Middle frontal gyrus (tissue), 1 donor: Measurements from ENCODE around the gene CD4.

Source experiments
- DNase-seq: peaks from one replicate; pipeline ENCODE4 v3.0.0-alpha.2; 2015; ENCODE audit warnings: low spot score; ENCODE audit errors: extremely low spot score

The CD4 gene

GRCh38 chr12:6813363-6813762, 24.0 kb downstream of the CD4 start:
- DNase-seq, result no peak

GRCh38 chr12:6816598-6816997, 27.3 kb downstream of the CD4 start:
- no peak for DNase-seq

- DNase-seq, result no peak
Observed at GRCh38 chr12:6817098-6817497, 27.8 kb downstream of the CD4 start.

DNA sequence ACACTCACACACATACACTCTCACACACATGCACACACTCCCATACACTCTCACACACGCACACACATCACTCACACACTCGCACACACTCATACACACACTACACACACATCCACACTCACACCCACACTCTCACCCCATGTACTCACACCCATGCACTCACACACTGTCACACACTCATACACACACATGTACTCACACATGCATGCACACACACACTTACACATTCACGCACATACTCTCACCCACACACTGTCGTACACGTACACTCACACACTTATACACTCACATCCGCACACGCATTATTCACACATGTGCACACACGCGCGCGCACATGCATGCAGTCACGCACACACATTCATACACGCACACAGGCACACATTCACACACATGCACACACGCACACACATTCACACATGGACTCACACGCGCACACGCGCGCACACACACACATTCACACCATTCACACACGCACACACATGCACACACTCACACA, 28.4 kb downstream of the CD4 start:
- no peak for DNase-seq

DNA sequence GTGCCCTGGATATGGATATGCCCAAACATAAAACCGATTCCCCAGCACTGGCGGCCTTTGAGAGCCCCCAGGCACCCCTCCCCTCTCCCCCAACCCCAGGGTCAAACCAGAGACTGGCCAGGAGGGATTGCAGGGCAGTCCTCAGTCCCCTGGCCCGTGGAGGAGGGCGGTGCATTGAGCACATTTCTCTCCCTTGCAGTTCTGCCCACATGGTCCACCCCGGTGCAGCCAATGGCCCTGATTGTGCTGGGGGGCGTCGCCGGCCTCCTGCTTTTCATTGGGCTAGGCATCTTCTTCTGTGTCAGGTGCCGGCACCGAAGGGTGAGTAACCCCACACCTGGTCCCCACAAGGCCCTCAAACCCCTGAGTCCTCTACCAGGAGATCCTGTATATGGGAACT, 28.9 kb downstream of the CD4 start:
- no peak for DNase-seq

- DNase-seq, result no peak
Observed at GRCh38 chr12:6818645-6819044, 29.3 kb downstream of the CD4 start.

GRCh38 chr12:6819106-6820030, 30.0 kb downstream of the CD4 start:
- no peak for DNase-seq

DNA sequence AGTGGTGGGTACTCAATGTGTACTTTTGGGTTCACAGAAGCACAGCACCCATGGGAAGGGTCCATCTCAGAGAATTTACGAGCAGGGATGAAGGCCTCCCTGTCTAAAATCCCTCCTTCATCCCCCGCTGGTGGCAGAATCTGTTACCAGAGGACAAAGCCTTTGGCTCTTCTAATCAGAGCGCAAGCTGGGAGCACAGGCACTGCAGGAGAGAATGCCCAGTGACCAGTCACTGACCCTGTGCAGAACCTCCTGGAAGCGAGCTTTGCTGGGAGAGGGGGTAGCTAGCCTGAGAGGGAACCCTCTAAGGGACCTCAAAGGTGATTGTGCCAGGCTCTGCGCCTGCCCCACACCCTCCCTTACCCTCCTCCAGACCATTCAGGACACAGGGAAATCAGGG, 30.8 kb downstream of the CD4 start:
- no peak for DNase-seq

- DNase-seq, result no peak
Observed at GRCh38 chr12:6821591-6822425, 32.5 kb downstream of the CD4 start, which contains the start of gene GPR162. GPR162 (plus strand) TSS chr12:6821821; CDS start chr12:6823899, 2,078 bp downstream.

DNA sequence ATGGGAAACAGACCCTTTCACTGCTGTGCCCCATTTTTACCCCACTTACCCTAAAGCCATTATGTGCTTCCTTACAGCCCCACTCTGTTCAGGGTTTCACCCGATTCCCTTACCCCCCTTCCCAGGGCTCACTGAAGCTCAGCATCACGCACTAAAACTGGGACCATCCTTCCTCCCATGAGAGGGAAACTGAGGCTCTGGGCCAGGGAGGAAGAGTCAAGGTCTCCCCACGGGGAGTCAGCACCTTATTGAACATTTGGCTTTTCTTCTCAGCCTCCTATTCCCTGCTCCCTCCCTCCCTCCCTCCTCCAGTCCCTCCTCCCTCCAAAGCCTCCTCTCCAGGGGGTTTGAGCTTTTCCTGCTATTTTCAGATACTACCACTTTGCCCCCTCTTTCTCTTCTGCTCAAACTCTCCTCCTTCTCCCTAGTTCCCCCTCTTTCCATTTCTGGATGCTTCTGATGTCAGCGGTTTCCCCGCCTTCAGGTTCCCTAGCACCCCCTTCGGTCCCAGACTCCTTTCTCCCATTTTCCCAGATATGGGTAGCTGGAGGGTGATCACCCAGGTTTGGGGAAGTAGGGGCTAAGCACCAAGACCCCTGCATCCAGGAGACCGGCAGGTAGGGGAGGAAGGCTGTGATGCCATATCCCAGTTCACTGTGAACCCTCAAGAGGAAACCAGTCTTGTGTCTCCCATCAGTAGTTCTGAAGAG, 33.3 kb downstream of the CD4 start:
- DNase-seq, result no peak

- no peak for DNase-seq
Observed at GRCh38 chr12:6823182-6824084, 34.1 kb downstream of the CD4 start.

DNA sequence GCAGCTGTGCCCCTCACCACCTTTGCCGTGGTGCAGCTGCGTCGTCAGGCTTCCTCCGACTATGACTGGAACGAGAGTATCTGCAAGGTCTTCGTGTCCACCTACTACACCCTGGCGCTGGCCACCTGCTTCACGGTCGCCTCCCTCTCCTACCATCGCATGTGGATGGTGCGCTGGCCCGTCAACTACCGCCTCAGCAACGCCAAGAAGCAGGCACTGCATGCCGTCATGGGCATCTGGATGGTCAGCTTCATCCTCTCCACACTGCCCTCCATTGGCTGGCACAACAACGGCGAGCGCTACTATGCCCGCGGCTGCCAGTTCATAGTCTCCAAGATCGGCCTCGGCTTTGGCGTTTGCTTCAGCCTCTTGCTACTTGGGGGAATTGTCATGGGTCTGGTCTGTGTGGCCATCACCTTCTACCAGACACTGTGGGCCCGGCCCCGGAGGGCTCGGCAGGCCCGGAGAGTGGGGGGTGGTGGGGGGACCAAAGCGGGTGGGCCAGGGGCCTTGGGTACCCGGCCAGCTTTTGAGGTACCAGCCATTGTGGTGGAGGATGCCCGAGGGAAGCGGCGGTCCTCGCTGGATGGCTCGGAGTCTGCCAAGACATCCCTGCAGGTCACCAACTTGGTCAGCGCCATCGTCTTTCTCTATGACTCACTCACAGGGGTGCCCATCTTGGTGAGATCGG, 34.9 kb downstream of the CD4 start:
- DNase-seq, result no peak

DNA sequence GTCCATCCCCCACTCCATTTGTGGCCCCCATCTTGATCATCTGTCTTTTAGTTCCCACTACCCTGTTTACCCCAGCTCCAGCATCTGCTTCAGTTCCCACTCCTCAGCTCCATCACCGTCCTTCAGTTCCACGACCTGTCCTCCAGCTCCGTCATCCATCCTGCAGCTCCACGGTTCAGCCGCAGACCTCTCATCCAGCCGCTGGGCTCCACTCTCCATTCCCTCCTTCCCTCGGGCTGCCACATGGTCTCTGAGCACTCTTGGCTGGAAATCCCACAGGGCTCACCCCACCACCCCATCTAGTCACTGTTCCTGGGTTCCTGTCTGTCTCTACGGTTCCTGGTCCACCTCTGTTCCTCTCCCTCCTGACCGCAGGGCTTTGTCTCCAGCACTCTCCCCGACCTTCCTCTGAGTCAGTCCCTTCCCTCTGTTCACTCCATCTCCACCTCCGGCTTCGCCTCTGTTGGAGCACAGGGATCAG, 35.6 kb downstream of the CD4 start:
- no peak for DNase-seq

DNA sequence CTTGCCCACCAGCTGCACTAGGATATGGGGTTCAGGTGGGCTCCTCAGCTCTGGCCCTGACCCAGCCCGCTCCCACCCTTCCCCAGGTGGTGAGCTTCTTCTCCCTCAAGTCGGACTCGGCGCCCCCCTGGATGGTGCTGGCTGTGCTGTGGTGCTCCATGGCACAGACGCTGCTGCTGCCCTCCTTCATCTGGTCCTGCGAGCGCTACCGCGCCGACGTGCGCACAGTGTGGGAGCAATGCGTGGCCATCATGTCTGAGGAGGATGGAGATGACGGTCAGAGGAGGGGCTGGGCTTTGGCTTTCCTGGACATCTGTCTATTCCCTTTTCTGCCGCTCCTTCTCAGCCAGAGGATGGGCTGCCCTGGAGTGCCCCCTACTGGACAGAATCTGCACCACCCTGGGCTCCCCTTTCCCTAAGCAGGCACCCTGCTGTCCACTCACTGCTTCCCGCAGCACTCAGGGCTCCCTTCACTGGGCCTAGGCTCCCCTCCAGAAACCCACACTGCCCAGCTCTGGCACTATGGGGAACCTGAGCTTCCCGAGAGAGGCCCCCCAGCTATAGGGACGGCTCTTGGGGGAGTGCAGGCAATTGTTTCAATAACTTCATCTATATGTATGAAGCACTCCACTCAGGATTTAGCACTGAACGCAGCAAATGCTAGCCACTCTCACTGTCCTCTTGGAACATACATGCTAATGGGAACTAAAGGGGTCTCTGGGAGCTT, 36.2 kb downstream of the CD4 start:
- peak; percentile 70 for DNase-seq

DNA sequence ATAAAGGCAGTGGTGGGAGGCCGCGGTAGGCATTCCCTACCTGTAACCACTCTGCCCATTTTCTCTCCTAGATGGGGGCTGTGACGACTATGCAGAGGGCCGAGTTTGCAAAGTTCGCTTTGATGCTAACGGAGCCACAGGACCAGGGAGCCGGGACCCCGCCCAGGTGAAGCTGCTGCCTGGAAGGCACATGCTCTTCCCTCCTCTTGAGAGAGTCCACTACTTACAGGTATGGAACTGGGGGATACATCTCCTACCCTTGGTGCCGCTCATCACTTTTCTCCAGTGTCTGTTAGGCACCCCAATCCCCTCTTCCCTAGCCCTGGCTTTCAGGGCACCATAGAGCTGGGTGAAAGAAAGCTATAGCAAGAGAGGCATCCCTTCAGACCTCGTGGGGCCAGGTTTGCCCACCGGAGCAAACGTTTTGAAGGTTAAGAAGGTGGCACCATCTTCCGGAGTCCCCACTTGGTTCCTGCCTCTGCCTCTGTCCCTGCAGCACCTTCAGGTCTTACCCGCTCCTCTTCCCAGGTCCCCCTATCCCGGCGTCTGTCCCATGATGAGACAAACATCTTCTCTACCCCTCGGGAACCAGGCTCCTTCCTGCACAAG, 36.9 kb downstream of the CD4 start:
- DNase-seq, result no peak

DNA sequence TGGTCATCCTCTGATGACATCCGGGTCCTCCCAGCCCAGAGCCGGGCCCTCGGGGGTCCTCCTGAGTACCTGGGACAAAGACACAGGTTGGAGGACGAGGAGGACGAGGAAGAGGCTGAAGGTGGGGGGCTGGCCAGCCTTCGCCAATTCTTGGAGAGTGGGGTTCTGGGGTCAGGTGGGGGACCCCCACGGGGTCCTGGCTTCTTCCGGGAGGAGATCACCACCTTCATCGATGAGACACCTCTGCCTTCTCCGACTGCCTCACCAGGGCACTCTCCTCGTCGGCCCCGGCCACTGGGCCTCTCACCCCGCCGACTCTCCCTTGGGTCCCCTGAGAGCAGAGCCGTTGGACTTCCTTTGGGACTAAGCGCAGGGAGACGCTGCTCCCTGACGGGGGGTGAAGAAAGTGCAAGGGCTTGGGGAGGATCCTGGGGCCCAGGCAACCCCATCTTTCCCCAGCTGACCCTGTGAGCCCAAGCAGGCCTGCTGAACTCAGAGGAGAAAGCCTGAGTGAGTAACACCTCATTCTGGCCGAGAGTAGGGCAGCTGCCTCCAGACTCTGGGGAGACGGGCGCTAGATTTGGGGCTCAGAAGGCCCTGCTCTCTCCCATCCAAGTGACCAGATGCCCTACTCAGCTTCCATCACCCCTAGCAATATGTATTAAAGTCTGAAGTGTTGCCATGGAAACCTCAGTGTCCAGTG, 37.6 kb downstream of the CD4 start:
- no peak for DNase-seq

GRCh38 chr12:6827437-6827911, 38.1 kb downstream of the CD4 start:
- DNase-seq, result peak; percentile 55
